PC-9 (cell line): ENCODE data around the gene MTMR3. TPM values are rescaled to one million over a fixed set of nuclear protein-coding genes. Genes with fewer than 3 reads are reported as not detected.
"Not testable (repeated sequence)": the region's sequence is repeated elsewhere in the genome, so short reads cannot be mapped to it uniquely, and the experiment has no call there.

Source experiments
- BruUV-seq: library from RNA; stranded (reverse); fragments of 400-500 nt; replicated peaks from 2 replicates; lab custom pipeline; 2021; lab: Mats Ljungman, UMichigan
- CTCF ChIA-PET: fragments of 300-600 bp; sonication (Branson Sonifier 250); formaldehyde crosslinking; loops from one replicate; lab custom pipeline; 2022; ENCODE audit warnings: antibody characterized with exemption; lab: Charles Lee
- POLR2A ChIA-PET: fragments of 300-600 bp; sonication (Branson Sonifier 250); formaldehyde crosslinking; loops from one replicate; lab custom pipeline; 2022; ENCODE audit warnings: antibody characterized with exemption; ENCODE audit not compliant: unreplicated experiment; lab: Charles Lee
- DNase-seq, 2 experiments: peaks; one replicate each; pipeline versions ENCODE4 v3.0.0 to v3.0.0-alpha.2; 2015 to 2022; ENCODE audit warnings: mixed read lengths in 1 of 2
- H2AFZ ChIP-seq: fragments of 200-600 bp; sonication (generic); 2 replicates; pipeline ENCODE4 v1.8.1; 2017; ENCODE audit warnings: antibody characterized with exemption
- H3F3A ChIP-seq: fragments of 200-600 bp; sonication (generic); 2 replicates; pipeline ENCODE4 v1.8.1; 2017; ENCODE audit warnings: antibody characterized with exemption, mild to moderate bottlenecking, low read depth; ENCODE audit not compliant: insufficient read depth
- H3K27ac ChIP-seq: fragments of 200-600 bp; sonication (generic); 2 replicates; pipeline ENCODE4 v1.6.1; 2016; ENCODE audit warnings: mixed run types
- H3K27me3 ChIP-seq: fragments of 200-600 bp; sonication (generic); 2 replicates; pipeline ENCODE4 v1.6.1; 2016; ENCODE audit warnings: low read depth, mixed run types; ENCODE audit not compliant: insufficient read depth
- H3K36me3 ChIP-seq: fragments of 200-600 bp; sonication (generic); 2 replicates; pipeline ENCODE4 v1.6.1; 2016; ENCODE audit warnings: low read depth, mixed run types
- H3K4me1 ChIP-seq: fragments of 200-600 bp; sonication (generic); replicated peaks from 2 replicates; pipeline ENCODE4 v1.6.1; 2016; ENCODE audit warnings: mixed run types; ENCODE audit not compliant: insufficient read depth
- H3K4me2 ChIP-seq: fragments of 200-600 bp; sonication (generic); 2 replicates; pipeline ENCODE4 v1.6.1; 2017; ENCODE audit warnings: mixed run types
- H3K4me3 ChIP-seq: fragments of 200-600 bp; sonication (generic); 2 replicates; pipeline ENCODE4 v1.6.1; 2016; ENCODE audit warnings: mixed run types
- H3K79me2 ChIP-seq: fragments of 200-600 bp; sonication (generic); 2 replicates; pipeline ENCODE4 v1.6.1; 2017; ENCODE audit warnings: low read depth, mixed run types
- H3K9me2 ChIP-seq: fragments of 200-600 bp; sonication (generic); 2 replicates; pipeline ENCODE4 v1.8.1; 2017; ENCODE audit warnings: mild to moderate bottlenecking; ENCODE audit not compliant: insufficient read depth
- H3K9me3 ChIP-seq: fragments of 200-600 bp; sonication (generic); 2 replicates; pipeline ENCODE4 v1.8.1; 2016; ENCODE audit warnings: low read depth; ENCODE audit not compliant: insufficient read depth
- H4K20me1 ChIP-seq: fragments of 200-600 bp; sonication (generic); 2 replicates; pipeline ENCODE4 v1.8.1; 2017; ENCODE audit not compliant: insufficient read depth
- CTCF ChIP-seq: fragments of 200-600 bp; sonication (generic); conservative IDR thresholded peaks from 2 replicates; pipeline ENCODE4 v1.6.1; 2017; ENCODE audit warnings: mixed run types, antibody characterized with exemption, mild to moderate bottlenecking, moderate library complexity
- EZH2 ChIP-seq: fragments of 200-600 bp; sonication (generic); IDR thresholded peaks from 2 replicates; pipeline ENCODE4 v1.8.0; 2017; ENCODE audit warnings: antibody characterized with exemption, low read depth
- intact Hi-C: fragments of 100-400 bp; cut with micrococcal nuclease; formaldehyde crosslinking; loops from one replicate; pipeline ENCODE4 v1.10.0; 2022; ENCODE audit not compliant: unreplicated experiment
- total RNA-seq: library from RNA; stranded (reverse); gene quantifications from 2 replicates; pipeline ENCODE4 v1.2.3, GENCODE V29; 2021

The MTMR3 gene
- total RNA-seq, 1 experiment from 2014 or later = 28.1 TPM

DNA sequence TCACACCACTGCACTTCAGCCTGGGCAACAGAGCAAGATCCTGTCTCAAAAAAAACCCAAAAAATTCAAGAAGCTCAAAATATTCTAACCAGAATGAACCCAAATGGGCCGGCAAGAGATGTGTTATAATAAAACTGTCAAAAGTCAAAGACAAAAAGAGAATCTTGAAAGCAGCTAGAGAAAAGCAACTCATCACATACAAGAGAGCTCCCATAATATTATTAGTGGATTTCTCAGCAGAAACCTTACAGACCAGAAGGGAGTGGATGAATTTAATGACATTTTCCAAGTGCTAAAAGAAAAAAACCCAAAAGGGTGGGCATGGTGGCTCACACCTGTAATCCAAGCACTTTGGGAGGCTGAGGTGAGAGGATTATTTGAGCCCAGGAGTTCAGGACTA lies 174.4 kb downstream of the MTMR3 start:
- ChIA-PET CTCF (no interaction called here), POLR2A (no interaction called here)
- Histone ChIP-seq H3K9me3 (no peaks in the 10 kb centered on the region; the same call in 1 of the 2 replicates), H3K9me2 (no peaks in the 10 kb centered on the region), H4K20me1 (no peaks in the 10 kb centered on the region), H3K4me1 (no peaks in the 10 kb centered on the region), H2AFZ (no peak overlapping the region), H3K36me3 (no peaks in the 10 kb centered on the region), H3K27ac (no peak overlapping the region), H3K4me3 (no peak overlapping the region), H3K4me2 (no peak overlapping the region), H3F3A (no peaks in the 10 kb centered on the region), H3K27me3 (no peaks in the 10 kb centered on the region), H3K79me2 (no peaks in the 10 kb centered on the region)
- intact Hi-C loops = no loop called here
- DNase-seq = no peak
- BruUV-seq = no TSS peak
- TF ChIP-seq CTCF = no peak
- no peak for TF ChIP-seq EZH2

DNA sequence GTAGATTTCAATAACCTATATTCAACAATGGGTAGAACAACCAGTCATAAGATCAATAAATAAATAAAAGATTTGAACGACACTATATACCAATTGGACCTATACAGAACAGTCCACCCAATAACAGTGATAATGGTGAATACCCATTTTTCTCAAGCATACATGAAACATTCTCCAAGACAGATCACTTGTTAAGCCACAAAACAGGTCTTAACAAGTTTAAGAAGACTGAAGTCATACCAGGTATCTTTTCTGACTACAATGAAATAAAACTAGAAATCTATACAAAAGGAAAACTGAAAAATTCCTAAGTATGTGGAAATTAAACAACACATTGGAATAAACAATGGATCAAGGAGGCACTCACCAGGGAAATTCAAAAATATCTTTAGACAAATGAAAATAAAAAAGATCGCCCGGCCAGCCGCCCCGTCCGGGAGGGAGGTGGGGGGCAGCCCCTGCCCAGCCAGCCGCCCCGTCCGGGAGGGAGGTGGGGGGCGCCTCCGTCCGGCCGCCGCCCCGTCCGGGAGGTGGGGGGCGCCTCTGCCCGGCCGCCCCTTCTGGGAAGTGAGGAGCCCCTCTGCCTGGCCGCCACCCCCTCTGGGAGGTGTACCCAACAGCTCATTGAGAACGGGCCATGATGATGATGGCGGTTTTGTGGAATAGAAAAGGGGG lies 176.5 kb downstream of the MTMR3 start:
- H3K36me3 ChIP-seq, H4K20me1 ChIP-seq, BruUV-seq, H3F3A ChIP-seq, H2AFZ ChIP-seq, H3K79me2 ChIP-seq, CTCF ChIA-PET, H3K4me1 ChIP-seq, H3K4me2 ChIP-seq, H3K9me2 ChIP-seq, H3K27me3 ChIP-seq, intact Hi-C loops, DNase-seq, POLR2A ChIA-PET, H3K4me3 ChIP-seq, H3K9me3 ChIP-seq, H3K27ac ChIP-seq: not testable (repeated sequence)

GRCh38 chr22:30061094-30061493 lies 178.1 kb downstream of the MTMR3 start:
- H3F3A ChIP-seq, CTCF ChIA-PET, BruUV-seq, H3K4me2 ChIP-seq, H3K9me2 ChIP-seq, intact Hi-C loops, H3K27ac ChIP-seq, H4K20me1 ChIP-seq, DNase-seq, H3K4me1 ChIP-seq, H3K79me2 ChIP-seq, H3K27me3 ChIP-seq, H2AFZ ChIP-seq, POLR2A ChIA-PET, H3K36me3 ChIP-seq, H3K4me3 ChIP-seq: not testable (repeated sequence)
- peaks cover 10% of the 10 kb centered on the region; the same call in 1 of the 2 replicates for H3K9me3 ChIP-seq

GRCh38 chr22:30062259-30062658 lies 179.3 kb downstream of the MTMR3 start:
- no peak overlapping the region for H2AFZ ChIP-seq
- POLR2A ChIA-PET = no interaction called here
- H4K20me1 ChIP-seq = no peaks in the 10 kb centered on the region
- H3K9me3 ChIP-seq = peaks cover 10% of the 10 kb centered on the region; the same call in 1 of the 2 replicates
- intact Hi-C loops = no loop called here
- no TSS peak for BruUV-seq
- H3K27ac ChIP-seq = no peak overlapping the region
- no peak for DNase-seq
- no peaks in the 10 kb centered on the region for H3K36me3 ChIP-seq
- H3K79me2 ChIP-seq = no peaks in the 10 kb centered on the region
- H3K9me2 ChIP-seq = no peaks in the 10 kb centered on the region
- 0 out of 2 replicates have a peak, but pooled peaks cover 5% of the 10 kb centered on the region for H3F3A ChIP-seq
- H3K27me3 ChIP-seq = no peaks in the 10 kb centered on the region
- CTCF ChIA-PET = no interaction called here
- no peak overlapping the region for H3K4me2 ChIP-seq
- TF ChIP-seq CTCF (no peak), EZH2 (no peak)
- no peak overlapping the region for H3K4me3 ChIP-seq
- H3K4me1 ChIP-seq = no peaks in the 10 kb centered on the region
